ENCODE measurements around the gene GPR15LG. TPM values are rescaled to one million over a fixed set of nuclear protein-coding genes. Genes with fewer than 3 reads are reported as not detected.
"Not testable (repeated sequence)": the region's sequence is repeated elsewhere in the genome, so short reads cannot be mapped to it uniquely, and the experiment has no call there.

Gene GPR15LG
- total RNA-seq, 1 experiment from 2014 or later = not detected

DNA sequence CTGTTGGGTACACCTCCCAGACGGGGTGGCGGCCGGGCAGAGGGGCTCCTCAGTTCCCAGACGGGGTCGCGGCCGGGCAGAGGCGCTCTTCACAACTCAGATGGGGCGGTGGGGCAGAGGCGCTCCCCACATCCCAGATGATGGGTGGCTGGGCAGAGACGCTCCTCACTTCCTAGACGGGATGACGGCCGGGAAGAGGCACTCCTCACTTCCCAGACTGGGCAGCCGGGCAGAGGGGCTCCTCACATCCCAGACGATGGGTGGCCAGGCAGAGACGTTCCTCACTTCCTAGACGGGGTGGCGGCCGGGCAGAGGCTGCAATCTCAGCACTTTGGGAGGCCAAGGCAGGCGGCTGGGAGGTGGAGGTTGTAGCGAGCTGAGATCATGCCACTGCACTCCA lies 6.8 kb downstream of the GPR15LG start:
- in situ Hi-C loops (cut with HindIII; ENCODE audit: low pct_unique_long_range_greater_than_20kb, low sequenced_read_pairs); DNase-seq (ENCODE audit: low read depth, low spot score): not testable (repeated sequence)

DNA sequence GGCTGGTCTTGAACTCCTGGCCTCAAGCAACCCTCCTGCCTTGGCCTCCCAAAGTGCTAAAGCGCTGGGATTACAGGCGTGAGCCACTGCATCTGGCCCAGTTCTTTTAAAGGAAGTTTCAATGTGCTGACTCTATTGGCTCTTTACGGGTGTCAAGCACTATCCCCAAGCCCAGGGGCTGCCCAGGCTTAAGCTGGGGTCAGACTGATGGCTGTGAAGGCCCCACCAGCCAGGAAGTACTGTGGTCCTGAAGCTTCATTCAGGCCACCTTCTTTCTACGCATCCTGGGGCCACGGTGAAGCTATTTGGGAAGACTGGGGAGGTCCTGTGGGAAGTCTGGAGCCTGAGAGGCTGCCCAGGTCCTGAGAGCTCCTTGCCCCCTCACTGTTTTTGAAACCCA lies 8.0 kb downstream of the GPR15LG start:
- in situ Hi-C loops (cut with HindIII; ENCODE audit: low pct_unique_long_range_greater_than_20kb, low sequenced_read_pairs) = no loop called here
- DNase-seq (ENCODE audit: low read depth, low spot score) = no peak

DNA sequence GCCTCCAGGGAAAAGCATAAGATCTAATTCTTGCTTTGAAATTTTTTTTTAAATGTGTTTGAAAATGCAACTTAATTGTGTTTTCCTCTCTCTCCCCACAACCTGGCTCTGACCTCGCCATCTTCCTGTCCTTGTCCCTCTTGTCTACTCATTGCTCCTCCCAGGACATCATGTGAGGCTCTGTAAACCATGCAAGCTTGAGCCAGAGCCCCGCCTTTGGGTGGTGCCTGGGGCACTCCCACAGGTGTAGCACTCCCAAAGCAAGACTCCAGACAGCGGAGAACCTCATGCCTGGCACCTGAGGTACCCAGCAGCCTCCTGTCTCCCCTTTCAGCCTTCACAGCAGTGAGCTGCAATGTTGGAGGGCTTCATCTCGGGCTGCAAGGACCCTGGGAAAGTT lies 10.9 kb downstream of the GPR15LG start:
- in situ Hi-C loops (cut with HindIII; ENCODE audit: low pct_unique_long_range_greater_than_20kb, low sequenced_read_pairs) = no loop called here

DNA sequence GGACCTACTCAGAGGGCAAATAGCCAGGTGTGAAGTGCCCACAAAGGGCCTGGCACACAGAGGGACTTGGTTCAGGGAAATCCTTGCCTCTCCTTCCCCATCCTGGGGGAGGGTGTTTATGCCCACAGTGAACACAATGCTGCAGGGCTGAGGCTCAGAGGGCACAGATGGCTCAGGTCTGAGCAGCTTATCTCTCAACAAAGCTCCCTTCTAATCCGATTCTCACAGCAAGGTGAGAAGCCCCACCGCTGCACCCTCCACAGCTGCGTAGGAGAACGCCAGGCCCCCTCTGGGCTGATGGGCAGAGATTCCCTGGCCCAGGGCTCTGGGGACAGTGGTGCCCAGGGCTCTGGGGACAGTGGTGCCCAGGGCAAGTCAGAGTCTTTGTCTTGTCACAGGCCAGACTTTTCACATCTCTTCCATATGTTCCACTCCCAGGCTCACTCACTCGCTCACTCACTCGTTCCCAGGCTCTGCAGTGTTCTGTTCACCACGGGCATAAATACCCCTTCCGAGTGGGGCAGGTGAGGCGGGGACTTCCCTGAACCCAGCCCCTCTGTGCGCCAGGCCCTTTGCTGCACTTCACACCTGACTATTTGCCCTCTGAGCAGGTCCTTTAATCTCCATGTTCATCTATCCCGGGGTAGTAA lies 12.1 kb downstream of the GPR15LG start:
- no peak for DNase-seq (ENCODE audit: low read depth, low spot score)
- in situ Hi-C loops (cut with HindIII; ENCODE audit: low pct_unique_long_range_greater_than_20kb, low sequenced_read_pairs) = no loop called here

More for the DNA sequence above, 10.9 kb downstream of the GPR15LG start:
- no peak for DNase-seq (ENCODE audit: low read depth, low spot score)

DNA sequence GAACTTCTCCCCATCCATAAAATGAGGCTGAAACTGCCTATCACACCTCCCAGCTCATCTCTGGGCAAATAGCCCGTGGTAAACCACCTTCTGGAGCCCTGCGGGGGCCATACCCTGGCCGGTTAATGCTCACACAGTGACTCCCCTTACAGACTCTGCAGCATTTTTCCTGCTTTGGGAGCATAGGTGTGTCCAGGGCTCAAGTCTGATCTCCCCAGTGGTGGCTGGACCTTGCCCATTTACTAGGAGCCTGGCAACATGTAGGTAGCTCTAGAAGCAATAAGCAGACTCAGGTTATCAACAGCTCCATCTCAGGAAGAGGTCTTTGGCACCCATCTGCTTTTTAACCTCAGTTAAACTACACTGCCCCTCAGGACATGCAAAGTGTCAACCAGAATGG lies 15.2 kb downstream of the GPR15LG start:
- no peak for DNase-seq (ENCODE audit: low read depth, low spot score)

DNA sequence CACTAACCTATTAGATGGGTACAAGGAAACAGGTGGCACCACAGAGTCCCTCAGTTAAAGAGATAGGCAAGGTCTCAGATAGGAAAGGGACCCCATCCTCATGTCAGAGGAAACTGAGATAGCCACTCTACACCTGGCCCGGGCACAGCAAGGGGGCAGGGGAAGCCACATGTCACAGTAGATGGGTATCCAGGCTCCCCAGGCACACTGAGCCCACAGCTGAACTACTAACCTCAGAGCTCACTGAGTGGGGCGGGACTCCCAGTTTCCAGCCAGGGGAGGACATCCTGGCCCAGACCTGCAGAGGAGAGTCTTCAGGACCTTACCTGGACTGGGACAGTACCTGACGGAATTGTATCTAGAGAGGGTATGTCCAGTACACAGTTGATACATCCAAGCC lies 17.0 kb downstream of the GPR15LG start:
- in situ Hi-C loops (cut with HindIII; ENCODE audit: low pct_unique_long_range_greater_than_20kb, low sequenced_read_pairs) = no loop called here
- DNase-seq (ENCODE audit: low read depth, low spot score) = no peak

More for the DNA sequence above, 15.2 kb downstream of the GPR15LG start:
- in situ Hi-C loops (cut with HindIII; ENCODE audit: low pct_unique_long_range_greater_than_20kb, low sequenced_read_pairs) = no loop called here

DNA sequence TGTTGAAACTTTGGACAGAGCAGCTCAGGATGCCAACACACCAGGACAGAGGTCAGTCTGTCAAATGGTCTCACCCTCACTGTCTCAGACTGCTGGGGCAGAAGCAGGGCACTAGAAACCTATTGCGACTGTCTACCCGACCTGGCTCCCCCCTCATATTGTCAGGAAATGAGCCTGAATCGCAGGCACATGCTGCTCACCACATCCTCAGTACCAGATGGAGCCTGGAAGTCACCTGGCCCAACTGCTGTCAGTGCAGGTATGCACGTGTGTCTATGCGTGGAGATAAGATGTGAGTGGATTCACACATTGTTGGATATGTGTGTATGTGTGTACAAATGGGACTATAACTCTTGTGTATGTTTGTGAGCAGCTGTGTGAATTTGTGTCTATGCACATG lies 17.5 kb downstream of the GPR15LG start:
- DNase-seq (ENCODE audit: low read depth, low spot score) = no peak
- in situ Hi-C loops (cut with HindIII; ENCODE audit: low pct_unique_long_range_greater_than_20kb, low sequenced_read_pairs) = no loop called here

DNA sequence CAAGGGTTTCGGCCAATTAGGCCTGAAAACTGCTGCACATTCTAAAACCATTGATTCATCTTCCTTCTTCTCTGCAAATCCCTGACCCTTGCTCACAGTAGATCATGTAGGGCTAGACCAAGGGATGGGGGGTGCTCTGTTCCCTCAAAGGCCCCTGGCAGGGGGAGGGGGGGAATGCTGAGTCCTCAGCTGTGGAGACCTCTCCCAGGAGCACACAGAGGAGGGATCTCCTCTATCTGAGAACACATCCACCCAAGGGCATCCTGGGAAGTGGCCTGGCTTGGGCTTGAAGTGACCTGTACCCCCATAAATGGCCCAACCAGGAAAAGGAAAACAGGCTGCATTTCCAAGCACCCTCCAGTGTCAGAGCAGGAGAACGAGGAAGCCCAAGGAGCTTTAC lies 19.7 kb downstream of the GPR15LG start:
- in situ Hi-C loops (cut with HindIII; ENCODE audit: low pct_unique_long_range_greater_than_20kb, low sequenced_read_pairs) = no loop called here
- DNase-seq (ENCODE audit: low read depth, low spot score) = no peak

DNA sequence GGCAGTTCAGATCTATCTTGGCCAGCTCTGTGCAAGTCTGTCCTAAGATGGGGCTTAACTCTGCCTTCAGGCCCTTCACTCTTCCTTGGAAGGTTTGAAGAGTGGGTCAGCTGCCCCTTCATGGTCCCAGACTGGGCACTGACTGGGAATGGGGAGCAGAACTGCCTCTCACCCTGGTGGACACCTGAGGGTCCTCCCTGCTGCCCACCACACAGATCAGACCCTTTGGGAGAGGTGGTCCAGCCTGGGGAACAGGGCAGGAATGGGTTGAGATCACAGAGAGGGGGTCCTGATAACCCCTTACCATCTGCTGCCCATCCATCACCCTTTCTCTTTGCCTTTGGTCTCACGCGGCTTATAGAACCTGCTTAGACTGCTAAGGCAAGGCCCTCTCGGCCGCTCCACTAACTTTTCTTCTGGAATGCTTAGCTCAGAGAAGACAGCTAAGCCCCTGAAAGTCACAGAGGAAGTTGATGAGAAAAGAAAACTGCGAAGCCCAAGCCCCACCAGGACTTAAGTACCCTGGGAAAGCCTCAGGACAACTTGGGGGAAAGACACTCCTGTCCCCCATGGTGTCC lies 20.3 kb downstream of the GPR15LG start:
- in situ Hi-C loops (cut with HindIII; ENCODE audit: low pct_unique_long_range_greater_than_20kb, low sequenced_read_pairs) = no loop called here
- no peak for DNase-seq (ENCODE audit: low read depth, low spot score)

DNA sequence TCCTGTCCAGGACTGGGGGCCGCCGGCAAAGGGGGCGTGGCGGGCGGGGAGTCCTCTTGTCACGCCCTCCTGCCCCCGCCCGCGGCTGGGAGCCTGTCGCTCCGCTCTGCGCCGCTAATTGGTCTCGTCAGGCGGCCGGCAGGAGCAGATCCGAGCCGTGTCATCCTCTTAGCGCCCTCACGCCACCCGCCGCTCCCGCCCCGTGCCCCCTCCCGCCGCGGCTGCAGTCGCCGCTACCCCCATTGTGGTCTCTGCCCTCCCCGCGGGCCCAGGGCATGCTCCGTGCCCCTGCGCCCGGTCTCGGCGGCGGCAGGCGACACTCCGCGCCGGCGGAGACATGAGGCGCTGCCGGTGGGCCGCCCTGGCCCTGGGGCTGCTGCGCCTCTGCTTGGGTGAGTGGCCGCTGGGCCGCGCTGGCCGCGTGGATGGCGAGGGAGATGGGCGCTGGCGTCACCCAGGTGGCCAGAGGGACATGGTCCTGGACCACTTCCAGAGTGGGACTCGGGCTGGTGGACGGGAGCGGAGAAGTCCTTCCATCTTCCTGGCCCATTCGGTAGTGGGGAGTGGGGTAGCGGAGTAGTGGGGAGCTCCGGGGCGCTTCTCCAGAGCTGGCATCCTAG lies 20.9 kb downstream of the GPR15LG start, which contains the start of gene CDHR1:
Gene CDHR1, plus strand, starts transcription at position 114 of the 620 bp plus-strand sequence. Its CDS starts 224 bp downstream, at position 338.
- in situ Hi-C loops (cut with HindIII; ENCODE audit: low pct_unique_long_range_greater_than_20kb, low sequenced_read_pairs) = no loop called here
- DNase-seq (ENCODE audit: low read depth, low spot score) = no peak

DNA sequence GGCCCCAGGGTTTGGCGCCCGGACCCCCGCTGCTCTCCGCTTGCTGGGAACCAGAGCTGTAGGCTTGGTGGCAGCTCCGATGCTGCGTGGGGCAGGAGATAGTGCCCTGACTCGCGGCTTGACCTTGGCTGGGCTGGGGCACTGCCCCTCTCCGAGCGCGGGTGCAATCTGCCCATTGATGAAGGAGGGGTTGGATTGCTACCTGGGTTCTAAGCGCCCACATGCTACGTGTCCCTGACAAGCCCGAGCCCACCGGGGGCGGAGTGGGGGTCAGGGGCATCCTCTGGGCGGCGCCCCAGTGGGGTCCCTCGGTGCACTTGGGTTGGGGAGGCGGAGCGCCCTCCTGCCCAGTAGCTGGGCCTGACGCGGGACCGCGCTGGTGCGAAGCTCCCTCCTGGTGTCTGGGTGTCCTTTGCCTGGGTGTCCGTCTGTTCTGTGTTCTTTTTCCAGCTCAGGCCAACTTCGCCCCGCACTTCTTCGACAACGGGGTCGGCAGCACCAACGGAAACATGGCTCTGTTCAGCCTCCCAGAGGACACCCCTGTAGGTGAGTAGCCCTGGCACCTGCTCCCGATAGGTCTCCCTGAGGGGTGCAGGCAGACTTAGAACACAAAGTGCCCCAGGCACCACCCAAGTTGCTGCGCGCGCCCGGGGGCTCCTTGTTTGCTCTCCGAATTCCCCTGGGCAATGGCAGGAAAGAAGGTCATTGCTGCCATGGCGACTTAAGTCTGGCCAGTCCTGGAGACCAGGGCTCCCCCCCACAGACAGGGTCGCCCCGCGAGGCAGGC lies 21.6 kb downstream of the GPR15LG start:
- DNase-seq (ENCODE audit: low read depth, low spot score) = no peak
- in situ Hi-C loops (cut with HindIII; ENCODE audit: low pct_unique_long_range_greater_than_20kb, low sequenced_read_pairs) = no loop called here

DNA sequence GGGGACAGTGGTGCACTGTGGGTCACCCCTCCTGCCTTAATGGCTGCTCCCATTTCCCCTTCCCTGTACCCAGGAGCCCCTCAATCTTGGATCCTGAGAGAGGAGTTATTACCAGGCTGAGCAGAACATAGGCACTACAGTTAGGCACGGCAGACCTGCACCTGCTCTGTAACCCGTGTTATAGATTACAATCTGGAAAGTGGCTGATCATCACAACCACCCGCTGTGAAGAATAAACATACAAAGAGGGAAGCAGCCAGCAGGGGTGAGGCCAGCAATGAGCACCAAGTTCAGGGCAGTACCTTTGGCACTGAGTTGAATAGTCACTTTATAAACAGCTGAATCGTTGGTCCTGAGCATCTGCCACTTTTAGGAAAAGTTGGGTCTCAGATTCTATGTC lies 22.5 kb downstream of the GPR15LG start:
- DNase-seq (ENCODE audit: low read depth, low spot score) = no peak
- in situ Hi-C loops (cut with HindIII; ENCODE audit: low pct_unique_long_range_greater_than_20kb, low sequenced_read_pairs) = no loop called here

DNA sequence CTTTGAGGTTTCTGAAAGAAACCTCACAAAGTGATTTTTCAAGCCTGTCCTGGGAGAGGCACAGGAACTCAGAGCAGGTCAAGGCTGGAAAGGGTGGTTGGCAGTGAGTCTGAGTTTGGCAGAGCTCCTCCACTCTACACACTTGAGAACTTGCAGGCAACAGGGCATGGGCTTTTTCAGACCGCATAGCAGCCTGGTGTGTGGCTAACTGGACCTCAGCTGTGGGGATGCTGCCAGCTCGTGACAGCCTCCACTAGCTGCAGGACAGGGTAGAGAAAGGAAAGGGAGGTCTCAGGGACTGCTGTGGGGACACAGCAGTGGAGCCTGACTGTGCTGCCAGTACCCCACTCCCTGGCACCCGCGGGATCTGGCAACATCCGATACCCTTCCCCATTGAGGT lies 23.3 kb downstream of the GPR15LG start:
- in situ Hi-C loops (cut with HindIII; ENCODE audit: low pct_unique_long_range_greater_than_20kb, low sequenced_read_pairs) = no loop called here
- no peak for DNase-seq (ENCODE audit: low read depth, low spot score)

DNA sequence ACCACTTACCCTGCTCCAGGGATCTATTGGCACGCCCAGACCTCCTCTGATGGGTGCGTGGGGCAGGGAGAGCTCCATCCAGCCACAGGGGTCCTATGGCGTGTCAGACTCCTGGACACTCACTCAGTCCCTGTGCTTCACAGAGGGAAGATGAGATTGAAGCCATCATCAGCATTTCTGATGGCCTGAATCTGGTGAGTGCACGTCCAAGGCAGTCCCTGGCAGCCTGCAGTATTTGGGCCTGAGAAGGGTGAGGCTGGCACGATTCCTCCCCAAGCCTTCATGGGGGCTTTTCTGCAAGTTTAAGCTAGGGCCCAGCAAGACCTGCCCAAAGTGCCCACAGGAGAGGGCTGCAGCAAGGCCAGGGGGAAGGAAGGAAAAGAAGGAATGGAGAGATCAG lies 24.0 kb downstream of the GPR15LG start:
- in situ Hi-C loops (cut with HindIII; ENCODE audit: low pct_unique_long_range_greater_than_20kb, low sequenced_read_pairs) = no loop called here
- DNase-seq (ENCODE audit: low read depth, low spot score) = no peak

DNA sequence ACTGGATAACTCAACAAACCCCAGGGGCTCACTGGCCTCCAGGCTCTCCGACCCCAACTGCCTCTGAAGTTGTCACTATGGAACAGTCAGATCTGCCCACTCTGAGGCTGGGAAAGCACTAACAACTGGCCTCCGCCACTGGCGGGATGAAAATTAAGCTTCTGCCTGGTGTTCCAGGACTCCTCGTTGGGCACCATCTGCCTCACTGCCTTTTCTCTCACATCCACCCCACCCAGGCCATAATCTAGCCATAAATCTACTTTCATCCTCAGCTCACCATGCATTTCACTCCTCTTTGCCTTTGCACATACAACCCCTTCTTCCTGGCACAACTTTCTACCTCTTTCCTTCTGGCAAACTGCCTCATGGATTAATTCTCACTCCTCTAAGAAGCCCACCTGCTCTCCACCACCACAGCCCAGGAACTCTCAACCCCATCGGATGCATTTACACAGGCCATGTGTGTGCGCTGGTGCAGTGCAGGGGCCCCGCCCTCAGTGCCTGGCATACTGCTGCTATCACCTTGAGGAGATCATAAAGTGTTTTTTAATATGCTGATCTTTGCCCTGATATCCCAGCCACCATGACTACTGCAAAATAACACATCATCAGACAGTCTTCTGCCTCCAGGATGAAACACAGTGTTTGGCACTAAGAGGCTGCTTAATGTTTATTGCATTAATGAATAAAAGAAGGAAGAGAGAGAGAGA lies 24.8 kb downstream of the GPR15LG start:
- in situ Hi-C loops (cut with HindIII; ENCODE audit: low pct_unique_long_range_greater_than_20kb, low sequenced_read_pairs) = no loop called here
- no peak for DNase-seq (ENCODE audit: low read depth, low spot score)

DNA sequence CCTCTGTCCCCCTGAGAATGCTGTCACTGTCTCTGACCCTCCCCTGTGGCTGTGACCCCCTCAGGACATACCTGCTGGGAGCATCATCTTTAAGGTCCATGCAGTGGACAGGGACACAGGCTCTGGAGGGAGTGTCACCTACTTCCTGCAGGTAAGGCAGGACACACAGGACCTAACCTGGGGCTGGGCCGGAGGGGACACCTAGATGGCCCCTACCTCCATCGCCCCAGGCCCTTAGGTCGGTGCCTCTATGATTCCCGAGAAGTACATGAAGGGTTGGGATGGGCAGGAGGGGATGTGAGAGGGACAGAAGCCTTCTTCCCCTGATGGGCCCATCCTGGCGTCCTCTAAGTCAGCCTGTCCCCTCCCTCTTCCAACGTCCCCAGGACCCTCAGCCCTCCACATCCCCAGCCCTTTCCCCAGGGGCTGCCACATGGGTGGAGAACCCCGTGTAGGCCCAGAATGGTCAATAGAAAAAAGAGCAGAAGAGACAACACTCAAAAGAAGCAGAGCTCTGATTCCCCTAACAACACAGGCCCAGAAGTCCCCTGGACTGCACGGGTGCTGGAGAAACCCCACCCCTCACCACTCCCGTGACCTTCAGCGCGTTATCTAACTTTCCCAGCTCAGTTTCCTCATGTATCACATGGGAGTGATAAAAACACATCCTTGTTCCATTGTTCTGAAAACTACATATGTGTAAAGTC lies 27.1 kb downstream of the GPR15LG start:
- DNase-seq (ENCODE audit: low read depth, low spot score) = no peak
- in situ Hi-C loops (cut with HindIII; ENCODE audit: low pct_unique_long_range_greater_than_20kb, low sequenced_read_pairs) = no loop called here

DNA sequence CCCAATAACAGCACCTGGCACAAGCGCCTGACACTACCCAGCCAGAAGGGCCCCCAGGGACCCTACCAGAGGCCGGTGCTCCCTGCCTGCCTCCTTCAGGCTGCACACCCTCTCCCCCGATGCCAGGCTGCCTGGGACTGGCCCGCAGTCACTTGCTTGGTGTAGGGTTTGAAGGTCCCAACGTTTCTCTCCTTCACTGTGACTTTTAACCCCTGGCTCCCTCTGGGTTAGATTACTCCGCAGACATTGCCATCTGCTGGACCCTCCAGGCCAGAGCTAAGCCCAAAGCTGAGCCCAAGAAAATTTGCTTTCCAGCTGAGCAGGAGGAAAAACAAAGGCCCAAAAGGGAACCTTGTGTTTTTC lies 27.6 kb downstream of the GPR15LG start:
- in situ Hi-C loops (cut with HindIII; ENCODE audit: low pct_unique_long_range_greater_than_20kb, low sequenced_read_pairs) = no loop called here
- no peak for DNase-seq (ENCODE audit: low read depth, low spot score)
